Caco-2 (cell line): Measurements from ENCODE around the gene PCAT6. TPM values are rescaled to one million over a fixed set of nuclear protein-coding genes. Genes with fewer than 3 reads are reported as not detected.

ENCODE experiments used
- BruUV-seq: library from RNA; stranded (reverse); fragments of 400-500 nt; replicated peaks from 2 replicates; lab custom pipeline; 2021; lab: Mats Ljungman, UMichigan
- CTCF ChIA-PET: fragments of 300-600 bp; sonication (Branson Sonifier 250); formaldehyde crosslinking; loops from one replicate; lab custom pipeline; 2022; ENCODE audit warnings: antibody characterized with exemption; lab: Charles Lee
- POLR2A ChIA-PET: fragments of 300-600 bp; sonication (Branson Sonifier 250); formaldehyde crosslinking; loops from one replicate; lab custom pipeline; 2022; ENCODE audit warnings: antibody characterized with exemption; lab: Charles Lee
- DNase-seq, 2 experiments: peaks; one replicate each; pipeline versions ENCODE4 v3.0.0 to v3.0.0-alpha.2; 2020 to 2022
- H3K27me3 ChIP-seq: replicated peaks from 2 replicates; pipeline ENCODE4 v1.6.0; 2011; ENCODE audit warnings: low read length; ENCODE audit not compliant: control insufficient read depth, insufficient read depth
- H3K36me3 ChIP-seq: 2 replicates; pipeline ENCODE4 v1.5.1; 2011; ENCODE audit warnings: low read length; ENCODE audit not compliant: control insufficient read depth, insufficient read depth
- H3K4me1 ChIP-seq: fragments of 250-450 bp; sonication (Bioruptor Pico); 2 replicates; pipeline ENCODE4 v1.5.1; 2020; ENCODE audit warnings: mild to moderate bottlenecking
- H3K4me3 ChIP-seq: 2 replicates; pipeline ENCODE4 v1.5.1; 2011; ENCODE audit warnings: low read depth, mild to moderate bottlenecking, control low read depth, low read length
- H3K9me3 ChIP-seq: fragments of 250-450 bp; sonication (Bioruptor Pico); 2 replicates; pipeline ENCODE4 v1.5.1; 2020; ENCODE audit warnings: mild to moderate bottlenecking, moderate library complexity
- H3K27ac Mint-ChIP-seq: one replicate; pipeline ENCODE4 v1.8.0; 2022; ENCODE audit warnings: mixed read lengths; ENCODE audit not compliant: unreplicated experiment
- H3K27me3 Mint-ChIP-seq: one replicate; pipeline ENCODE4 v1.8.0; 2022; ENCODE audit warnings: mixed read lengths; ENCODE audit not compliant: insufficient read depth, unreplicated experiment
- H3K36me3 Mint-ChIP-seq: one replicate; pipeline ENCODE4 v1.8.0; 2022; ENCODE audit warnings: mild to moderate bottlenecking, mixed read lengths; ENCODE audit not compliant: insufficient read depth, unreplicated experiment
- H3K4me1 Mint-ChIP-seq: one replicate; pipeline ENCODE4 v1.8.0; 2022; ENCODE audit warnings: low read depth, mixed read lengths; ENCODE audit not compliant: unreplicated experiment
- H3K4me3 Mint-ChIP-seq: one replicate; pipeline ENCODE4 v1.8.0; 2022; ENCODE audit warnings: mild to moderate bottlenecking, moderate library complexity, mixed read lengths; ENCODE audit not compliant: unreplicated experiment
- H3K9me3 Mint-ChIP-seq: one replicate; pipeline ENCODE4 v1.8.0; 2022; ENCODE audit warnings: mixed read lengths; ENCODE audit not compliant: unreplicated experiment
- intact Hi-C: fragments of 100-400 bp; cut with micrococcal nuclease; formaldehyde crosslinking; loops from one replicate; pipeline ENCODE4 v1.10.0; 2022; ENCODE audit not compliant: unreplicated experiment
- total RNA-seq: library from RNA; stranded (reverse); gene quantifications from 2 replicates; pipeline ENCODE4 v1.2.3, GENCODE V29; 2022
- TF ChIP-seq, protein P1 (sequence below), 2 experiments: fragments of 200-600 bp in 1 of 2; IDR thresholded peaks; 1 replicate in 1 of 2; 2 replicates in 1 of 2; pipeline versions ENCODE4 v1.5.1 to v1.8.0; 2011 to 2022; ENCODE audit warnings: antibody characterized with exemption in 1 of 2, control low read depth in 1 of 2, inconsistent platforms in 1 of 2, low read depth in 1 of 2, low read length in 1 of 2, mild to moderate bottlenecking in 1 of 2, moderate library complexity in 1 of 2; ENCODE audit not compliant: insufficient read depth in 1 of 2, severe bottlenecking in 1 of 2, unreplicated experiment in 1 of 2

PCAT6 gene
- total RNA-seq, 1 experiment from 2014 or later: not detected

DNA sequence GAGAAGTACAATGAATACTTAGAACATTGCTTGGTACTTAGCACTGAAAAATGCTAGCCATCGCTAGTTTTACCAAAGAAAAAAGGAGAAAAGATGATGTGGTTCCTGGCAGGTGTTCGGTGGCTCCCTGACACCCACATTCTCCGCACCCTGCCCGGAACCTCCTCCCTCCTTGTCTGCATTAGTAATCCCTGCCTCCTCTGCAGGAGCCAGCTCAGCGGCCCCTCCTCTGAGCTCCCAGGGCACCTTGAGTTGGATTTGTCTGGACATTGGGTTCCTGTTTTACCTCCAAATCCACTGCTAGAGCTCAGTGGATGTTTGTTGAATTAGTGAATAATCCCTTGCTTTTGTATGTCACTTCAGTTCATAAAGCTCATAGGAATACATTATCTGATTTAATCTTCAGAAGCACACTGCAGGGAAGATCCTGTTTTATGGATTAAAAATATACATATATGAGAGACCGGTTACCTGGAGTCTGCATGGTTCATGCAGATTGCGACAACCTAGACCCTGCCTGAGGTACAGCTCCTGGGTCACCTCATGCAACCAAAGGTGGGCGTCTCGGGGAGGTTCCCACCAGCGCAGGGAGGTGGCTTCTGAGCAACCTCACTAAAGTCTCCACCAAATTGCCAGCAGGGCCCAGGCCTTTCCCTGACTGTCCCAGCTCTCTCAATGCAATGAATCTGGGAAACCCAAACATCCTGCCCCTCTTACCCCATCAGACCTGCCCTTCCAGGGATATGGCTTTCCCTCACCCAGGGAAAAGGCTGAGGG lies 24.2 kb downstream of the PCAT6 start:
- BruUV-seq: no TSS peak
- no peak overlapping the region for H3K4me3 ChIP-seq
- no peak for DNase-seq
- TF ChIP-seq, protein P1, sequence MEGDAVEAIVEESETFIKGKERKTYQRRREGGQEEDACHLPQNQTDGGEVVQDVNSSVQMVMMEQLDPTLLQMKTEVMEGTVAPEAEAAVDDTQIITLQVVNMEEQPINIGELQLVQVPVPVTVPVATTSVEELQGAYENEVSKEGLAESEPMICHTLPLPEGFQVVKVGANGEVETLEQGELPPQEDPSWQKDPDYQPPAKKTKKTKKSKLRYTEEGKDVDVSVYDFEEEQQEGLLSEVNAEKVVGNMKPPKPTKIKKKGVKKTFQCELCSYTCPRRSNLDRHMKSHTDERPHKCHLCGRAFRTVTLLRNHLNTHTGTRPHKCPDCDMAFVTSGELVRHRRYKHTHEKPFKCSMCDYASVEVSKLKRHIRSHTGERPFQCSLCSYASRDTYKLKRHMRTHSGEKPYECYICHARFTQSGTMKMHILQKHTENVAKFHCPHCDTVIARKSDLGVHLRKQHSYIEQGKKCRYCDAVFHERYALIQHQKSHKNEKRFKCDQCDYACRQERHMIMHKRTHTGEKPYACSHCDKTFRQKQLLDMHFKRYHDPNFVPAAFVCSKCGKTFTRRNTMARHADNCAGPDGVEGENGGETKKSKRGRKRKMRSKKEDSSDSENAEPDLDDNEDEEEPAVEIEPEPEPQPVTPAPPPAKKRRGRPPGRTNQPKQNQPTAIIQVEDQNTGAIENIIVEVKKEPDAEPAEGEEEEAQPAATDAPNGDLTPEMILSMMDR (IDR thresholded peaks at IDR 0.05; ENCODE audit: insufficient read depth in 1 of 2, low read depth in 1 of 2, low read length in 1 of 2, severe bottlenecking in 1 of 2, unreplicated experiment in 1 of 2): no peak
- H3K36me3 Mint-ChIP-seq: no peaks in the 10 kb centered on the region
- H3K27me3 Mint-ChIP-seq: no peaks in the 10 kb centered on the region
- H3K4me1 ChIP-seq: peaks cover 11% of the 10 kb centered on the region
- no peaks in the 10 kb centered on the region for H3K36me3 ChIP-seq
- no peaks in the 10 kb centered on the region for H3K9me3 ChIP-seq
- H3K9me3 Mint-ChIP-seq: no peaks in the 10 kb centered on the region
- CTCF ChIA-PET: no interaction called here
- no peaks in the 10 kb centered on the region for H3K27me3 ChIP-seq
- intact Hi-C loops: no loop called here
- POLR2A ChIA-PET: no interaction called here
- peaks cover 11% of the 10 kb centered on the region for H3K4me1 Mint-ChIP-seq
- H3K27ac Mint-ChIP-seq: no peak overlapping the region
- H3K4me3 Mint-ChIP-seq: no peak overlapping the region

DNA sequence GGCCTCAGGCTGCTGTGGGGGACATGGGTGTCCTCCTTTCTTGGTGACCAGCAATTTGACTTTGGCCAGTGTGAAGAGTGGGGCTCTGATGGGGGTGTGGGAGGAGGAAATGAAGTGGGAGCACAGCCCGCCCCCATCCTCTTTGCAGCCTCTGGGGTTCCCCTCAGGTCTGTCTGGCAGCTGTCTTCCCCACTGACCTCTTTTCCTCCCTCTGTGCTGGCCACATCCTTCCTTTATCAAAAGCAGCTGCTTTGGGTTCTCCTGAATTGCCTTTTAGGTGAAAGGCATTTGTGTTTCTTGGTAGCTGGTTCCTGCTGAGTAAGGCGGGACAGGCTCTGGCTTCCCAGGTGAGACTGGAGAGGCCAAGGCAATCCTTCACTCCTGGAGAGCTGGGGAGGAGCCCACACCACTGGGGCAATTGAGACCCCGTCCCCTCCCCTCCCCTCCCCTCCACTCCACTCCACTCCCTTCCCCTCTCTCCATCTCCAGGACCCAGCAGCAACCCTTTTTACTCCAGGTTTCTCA lies 24.9 kb downstream of the PCAT6 start:
- Mint-ChIP-seq H3K27ac (no peak overlapping the region), H3K4me3 (no peak overlapping the region), H3K9me3 (no peaks in the 10 kb centered on the region), H3K4me1 (peaks cover 11% of the 10 kb centered on the region), H3K27me3 (no peaks in the 10 kb centered on the region), H3K36me3 (no peaks in the 10 kb centered on the region)
- Histone ChIP-seq H3K36me3 (no peaks in the 10 kb centered on the region), H3K4me3 (no peak overlapping the region), H3K9me3 (no peaks in the 10 kb centered on the region), H3K4me1 (peaks cover 11% of the 10 kb centered on the region), H3K27me3 (no peaks in the 10 kb centered on the region)
- CTCF ChIA-PET: no interaction called here
- intact Hi-C loops: no loop called here
- POLR2A ChIA-PET: no interaction called here
- TF ChIP-seq, protein P1 (IDR thresholded peaks at IDR 0.05; ENCODE audit: insufficient read depth in 1 of 2, low read depth in 1 of 2, low read length in 1 of 2, severe bottlenecking in 1 of 2, unreplicated experiment in 1 of 2): no peak
- DNase-seq: no peak
- BruUV-seq: no TSS peak

DNA sequence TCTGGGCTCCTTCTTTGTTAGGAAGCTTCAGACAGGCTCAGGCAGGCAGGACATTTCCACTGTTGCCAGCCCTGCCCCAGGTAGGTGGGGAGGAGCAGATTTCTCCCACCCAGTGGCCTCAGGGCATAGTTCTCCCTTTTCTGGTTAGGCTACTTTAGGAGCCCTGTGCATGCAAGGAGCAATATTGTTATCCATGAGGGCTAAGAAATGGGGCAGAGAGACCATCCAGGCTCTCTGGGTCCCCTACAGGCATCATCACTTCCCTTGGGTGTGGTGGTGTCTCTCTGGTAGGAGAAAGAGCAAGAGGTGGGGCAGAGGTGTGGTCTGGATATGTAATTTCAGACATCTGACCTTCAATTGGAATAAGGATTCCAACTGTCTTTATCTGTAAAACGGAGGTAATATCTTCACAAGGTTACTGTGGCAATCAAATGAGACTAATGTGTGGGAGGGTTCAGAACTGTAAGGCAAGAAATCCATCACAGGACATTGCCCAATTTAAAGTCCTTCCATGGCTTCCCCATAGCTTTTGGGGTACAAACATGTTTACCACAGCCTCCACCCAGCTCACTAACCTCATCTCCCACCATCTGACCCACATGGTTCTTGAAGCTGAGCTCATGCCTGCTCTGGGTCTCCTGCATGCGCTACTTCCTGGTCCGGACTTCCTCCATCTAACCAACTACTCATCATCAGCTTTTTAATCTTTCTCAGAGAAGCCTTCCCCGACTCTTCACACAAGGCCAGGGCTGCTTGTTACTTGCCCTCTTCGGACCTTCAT lies 26.1 kb downstream of the PCAT6 start:
- H3K4me1 Mint-ChIP-seq: peaks cover 11% of the 10 kb centered on the region
- Histone ChIP-seq H3K27me3 (no peaks in the 10 kb centered on the region), H3K36me3 (no peaks in the 10 kb centered on the region), H3K4me3 (no peak overlapping the region), H3K4me1 (peaks cover 11% of the 10 kb centered on the region), H3K9me3 (no peaks in the 10 kb centered on the region)
- H3K27me3 Mint-ChIP-seq: no peaks in the 10 kb centered on the region
- POLR2A ChIA-PET: no interaction called here
- H3K27ac Mint-ChIP-seq: no peak overlapping the region
- CTCF ChIA-PET: no interaction called here
- TF ChIP-seq, protein P1 (IDR thresholded peaks at IDR 0.05; ENCODE audit: insufficient read depth in 1 of 2, low read depth in 1 of 2, low read length in 1 of 2, severe bottlenecking in 1 of 2, unreplicated experiment in 1 of 2): no peak
- BruUV-seq: no TSS peak
- DNase-seq: peak; percentile 44 to 73
- H3K36me3 Mint-ChIP-seq: no peaks in the 10 kb centered on the region
- no peak overlapping the region for H3K4me3 Mint-ChIP-seq
- no peaks in the 10 kb centered on the region for H3K9me3 Mint-ChIP-seq
- intact Hi-C loops: no loop called here
